Bronchial epithelial cell (primary cell): ENCODE results near the gene MYO1F. TPM values are rescaled to one million over a fixed set of nuclear protein-coding genes. Genes with fewer than 3 reads are reported as not detected.
A peak's percentile ranks its signal among the peaks of the same experiment; 100 is the strongest.

ENCODE experiments used
- DNase-seq: peaks from one replicate; pipeline ENCODE4 v3.0.0-alpha.2; 2010; ENCODE audit warnings: low read depth
- FAIRE-seq: peaks from 2 replicates; lab custom pipeline; 2011; peaks lifted over from hg19 to GRCh38; lab: Jason Lieb, UNC
- H3K27me3 ChIP-seq: 2 replicates; pipeline ENCODE4 v1.5.1; 2011; ENCODE audit warnings: low read length; ENCODE audit not compliant: control insufficient read depth, insufficient read depth
- H3K36me3 ChIP-seq: 2 replicates; pipeline ENCODE4 v1.5.1; 2011; ENCODE audit warnings: low read length; ENCODE audit not compliant: control insufficient read depth, insufficient read depth
- H3K4me3 ChIP-seq: 2 replicates; pipeline ENCODE4 v1.5.1; 2011; ENCODE audit warnings: mild to moderate bottlenecking, low read depth, low read length, control low read depth
- CTCF ChIP-seq: IDR thresholded peaks from 2 replicates; pipeline ENCODE4 v1.5.1; 2011; ENCODE audit warnings: mild to moderate bottlenecking, moderate library complexity, low read length, control low read depth, inconsistent platforms; ENCODE audit not compliant: insufficient read depth, severe bottlenecking
- total RNA-seq: library from RNA; depleted of rRNA; stranded (reverse); fragments of >200 nt; gene quantifications from 2 replicates; pipeline ENCODE4 v1.2.1, GENCODE V29; 2014

Gene MYO1F
- total RNA-seq, 1 donor from 2014 or later, result not detected

- FAIRE-seq (no peak), DNase-seq (no peak)
- Histone ChIP-seq H3K27me3 (no peaks in the 10 kb centered on the region), H3K4me3 (no peak overlapping the region), H3K36me3 (no peaks in the 10 kb centered on the region)
- no peak for TF ChIP-seq CTCF
Observed at GRCh38 chr19:8528500-8528899, 48.7 kb downstream of the MYO1F start.

GRCh38 chr19:8526345-8527091 lies 50.7 kb downstream of the MYO1F start:
- H3K27me3 ChIP-seq, result no peaks in the 10 kb centered on the region
- FAIRE-seq, result no peak
- peak overlapping the region; percentile 65 for H3K4me3 ChIP-seq
- H3K36me3 ChIP-seq, result no peaks in the 10 kb centered on the region
- TF ChIP-seq CTCF, result no peak
- peak; percentile 72 for DNase-seq

DNA sequence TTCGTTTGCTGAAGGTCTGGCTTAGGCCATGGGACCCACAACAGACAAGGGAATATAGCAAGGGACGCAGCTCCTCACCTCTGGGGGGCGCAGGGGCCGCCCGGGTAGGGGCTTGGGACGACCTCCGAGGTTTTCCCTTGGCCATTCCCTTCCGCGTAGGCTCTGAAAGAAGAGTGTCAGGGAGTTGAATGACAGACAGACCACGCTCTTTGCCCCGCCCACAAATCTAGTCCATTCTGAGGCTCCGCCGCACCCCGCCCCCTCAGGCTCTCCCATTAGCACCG lies 51.9 kb downstream of the MYO1F start:
- peak overlapping the region; percentile 38 for H3K4me3 ChIP-seq
- no peak for FAIRE-seq
- TF ChIP-seq CTCF, result no peak

DNA sequence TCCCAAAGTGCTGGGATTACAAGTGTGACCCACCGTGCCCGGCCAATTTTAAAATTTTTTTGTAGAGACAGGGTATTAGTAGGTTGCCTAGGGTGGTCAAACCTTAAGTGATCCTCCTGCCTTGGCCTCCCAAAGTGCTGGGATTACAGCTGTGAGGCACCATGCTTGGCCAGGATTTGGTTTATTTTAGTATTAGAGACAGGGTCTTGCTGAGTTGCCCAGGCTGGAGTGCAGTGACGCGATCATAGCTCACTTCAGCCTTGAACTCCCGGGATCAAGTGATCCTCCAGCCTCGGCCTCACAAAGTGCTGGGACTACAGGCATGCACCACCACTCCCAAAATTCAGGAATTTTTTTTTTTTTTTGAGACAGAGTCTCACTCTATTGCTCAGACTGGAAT lies 57.9 kb downstream of the MYO1F start:
- H3K4me3 ChIP-seq, result no peak overlapping the region
- no peaks in the 10 kb centered on the region for H3K36me3 ChIP-seq
- FAIRE-seq, result no peak
- no peak for DNase-seq
- TF ChIP-seq CTCF, result no peak
- H3K27me3 ChIP-seq, result no peaks in the 10 kb centered on the region

More for the DNA sequence above, 51.9 kb downstream of the MYO1F start:
- no peak for DNase-seq
- Histone ChIP-seq H3K36me3 (no peaks in the 10 kb centered on the region), H3K27me3 (no peaks in the 10 kb centered on the region)

DNA sequence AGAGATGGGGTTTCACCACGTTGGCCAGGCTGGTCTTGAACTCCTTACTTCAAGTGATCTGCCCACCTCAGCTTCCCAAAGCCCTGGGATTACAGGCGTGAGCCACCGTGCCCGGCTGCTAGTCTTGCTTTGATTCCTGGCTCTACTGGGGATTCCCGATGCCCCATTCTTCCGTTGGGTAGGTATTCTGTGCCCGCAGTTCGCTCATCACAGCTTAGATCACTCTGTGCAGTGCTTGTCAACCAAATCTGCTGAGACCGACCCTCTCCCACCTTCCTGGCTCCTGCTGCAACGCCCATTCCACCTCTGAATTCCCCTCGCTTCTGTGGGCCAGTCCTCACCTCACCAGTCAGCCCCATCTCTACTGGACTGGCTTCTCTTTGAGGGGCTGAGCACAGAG lies 58.7 kb downstream of the MYO1F start:
- no peak for TF ChIP-seq CTCF
- Histone ChIP-seq H3K4me3 (no peak overlapping the region), H3K27me3 (no peaks in the 10 kb centered on the region), H3K36me3 (no peaks in the 10 kb centered on the region)
- no peak for DNase-seq
- no peak for FAIRE-seq
